Measurements from ENCODE around the gene STAB1. TPM values are rescaled to one million over a fixed set of nuclear protein-coding genes. Genes with fewer than 3 reads are reported as not detected.
A peak's percentile ranks its signal among the peaks of the same experiment; 100 is the strongest.

The STAB1 gene, protein sequence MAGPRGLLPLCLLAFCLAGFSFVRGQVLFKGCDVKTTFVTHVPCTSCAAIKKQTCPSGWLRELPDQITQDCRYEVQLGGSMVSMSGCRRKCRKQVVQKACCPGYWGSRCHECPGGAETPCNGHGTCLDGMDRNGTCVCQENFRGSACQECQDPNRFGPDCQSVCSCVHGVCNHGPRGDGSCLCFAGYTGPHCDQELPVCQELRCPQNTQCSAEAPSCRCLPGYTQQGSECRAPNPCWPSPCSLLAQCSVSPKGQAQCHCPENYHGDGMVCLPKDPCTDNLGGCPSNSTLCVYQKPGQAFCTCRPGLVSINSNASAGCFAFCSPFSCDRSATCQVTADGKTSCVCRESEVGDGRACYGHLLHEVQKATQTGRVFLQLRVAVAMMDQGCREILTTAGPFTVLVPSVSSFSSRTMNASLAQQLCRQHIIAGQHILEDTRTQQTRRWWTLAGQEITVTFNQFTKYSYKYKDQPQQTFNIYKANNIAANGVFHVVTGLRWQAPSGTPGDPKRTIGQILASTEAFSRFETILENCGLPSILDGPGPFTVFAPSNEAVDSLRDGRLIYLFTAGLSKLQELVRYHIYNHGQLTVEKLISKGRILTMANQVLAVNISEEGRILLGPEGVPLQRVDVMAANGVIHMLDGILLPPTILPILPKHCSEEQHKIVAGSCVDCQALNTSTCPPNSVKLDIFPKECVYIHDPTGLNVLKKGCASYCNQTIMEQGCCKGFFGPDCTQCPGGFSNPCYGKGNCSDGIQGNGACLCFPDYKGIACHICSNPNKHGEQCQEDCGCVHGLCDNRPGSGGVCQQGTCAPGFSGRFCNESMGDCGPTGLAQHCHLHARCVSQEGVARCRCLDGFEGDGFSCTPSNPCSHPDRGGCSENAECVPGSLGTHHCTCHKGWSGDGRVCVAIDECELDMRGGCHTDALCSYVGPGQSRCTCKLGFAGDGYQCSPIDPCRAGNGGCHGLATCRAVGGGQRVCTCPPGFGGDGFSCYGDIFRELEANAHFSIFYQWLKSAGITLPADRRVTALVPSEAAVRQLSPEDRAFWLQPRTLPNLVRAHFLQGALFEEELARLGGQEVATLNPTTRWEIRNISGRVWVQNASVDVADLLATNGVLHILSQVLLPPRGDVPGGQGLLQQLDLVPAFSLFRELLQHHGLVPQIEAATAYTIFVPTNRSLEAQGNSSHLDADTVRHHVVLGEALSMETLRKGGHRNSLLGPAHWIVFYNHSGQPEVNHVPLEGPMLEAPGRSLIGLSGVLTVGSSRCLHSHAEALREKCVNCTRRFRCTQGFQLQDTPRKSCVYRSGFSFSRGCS (N-terminal part only)
- total RNA-seq (2014; rRNA removed; shearing (Covaris generic); ENCODE audit: low replicate concordance) = not detected in 2 replicates

DNA sequence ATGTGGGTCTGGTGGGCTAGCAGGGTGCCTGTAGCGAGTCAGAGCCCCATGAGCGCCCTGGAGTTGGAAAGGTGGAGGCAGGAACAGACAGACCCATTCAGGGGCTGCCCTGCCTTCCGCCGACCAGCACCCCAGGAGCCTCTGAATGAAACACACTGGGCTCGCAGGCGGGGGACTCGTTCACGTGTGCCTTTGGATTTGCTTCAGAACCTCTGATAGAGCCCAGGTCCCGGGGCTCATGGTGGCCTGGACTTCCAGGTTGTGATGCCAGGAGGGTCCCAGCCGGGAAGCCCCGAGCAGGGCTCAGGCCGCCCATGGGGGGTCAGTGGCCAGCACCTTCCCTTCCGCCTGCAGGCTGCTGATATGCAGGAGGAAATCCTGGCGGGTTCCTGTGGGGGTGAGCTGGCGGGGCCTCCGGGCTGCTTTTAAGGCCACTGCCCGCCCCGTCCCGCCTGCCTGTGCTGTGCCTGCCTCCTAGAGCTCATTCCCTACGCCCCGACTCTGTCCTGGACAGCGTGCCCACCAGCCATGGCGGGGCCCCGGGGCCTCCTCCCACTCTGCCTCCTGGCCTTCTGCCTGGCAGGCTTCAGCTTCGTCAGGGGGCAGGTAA, at the start of gene STAB1:
Gene STAB1 (plus strand): TSS at position 453 of the 610 bp plus-strand sequence. CDS start 76 bp downstream, at position 529.
- no peaks in the 10 kb centered on the region for H3K27me3 ChIP-seq
- no peak for DNase-seq
- no peak within 1 kb of the TSS for H3K4me3 ChIP-seq
- H3K9me3 ChIP-seq = no peaks in the 10 kb centered on the region
- no peaks in the 10 kb centered on the region; the same call in 1 of the 2 replicates for H3K36me3 ChIP-seq

DNA sequence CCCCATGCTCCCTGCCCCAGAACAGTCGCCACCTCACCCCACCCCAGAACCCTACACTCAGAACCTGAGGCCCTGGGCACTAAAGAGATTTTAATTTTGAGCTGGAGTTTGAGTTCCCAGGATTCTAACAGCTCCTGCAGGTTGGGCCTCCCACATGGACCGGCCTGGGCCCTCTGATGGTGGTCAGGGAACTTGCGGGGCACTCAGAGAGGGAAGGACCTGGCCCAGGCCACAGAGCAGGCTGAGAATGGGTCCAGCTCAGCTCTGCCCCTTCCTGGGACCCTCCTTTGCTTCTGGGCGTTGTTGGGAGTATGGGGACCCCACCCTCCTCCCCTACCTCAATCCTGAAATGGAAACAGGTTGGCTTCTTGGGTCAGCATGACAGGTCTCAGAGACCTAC, 49.1 kb upstream of the STAB1 start:
- Histone ChIP-seq H3K36me3 (no peaks in the 10 kb centered on the region), H3K9me3 (no peaks in the 10 kb centered on the region), H3K4me3 (no peak overlapping the region), H3K27me3 (no peaks in the 10 kb centered on the region)
- no peak for DNase-seq

DNA sequence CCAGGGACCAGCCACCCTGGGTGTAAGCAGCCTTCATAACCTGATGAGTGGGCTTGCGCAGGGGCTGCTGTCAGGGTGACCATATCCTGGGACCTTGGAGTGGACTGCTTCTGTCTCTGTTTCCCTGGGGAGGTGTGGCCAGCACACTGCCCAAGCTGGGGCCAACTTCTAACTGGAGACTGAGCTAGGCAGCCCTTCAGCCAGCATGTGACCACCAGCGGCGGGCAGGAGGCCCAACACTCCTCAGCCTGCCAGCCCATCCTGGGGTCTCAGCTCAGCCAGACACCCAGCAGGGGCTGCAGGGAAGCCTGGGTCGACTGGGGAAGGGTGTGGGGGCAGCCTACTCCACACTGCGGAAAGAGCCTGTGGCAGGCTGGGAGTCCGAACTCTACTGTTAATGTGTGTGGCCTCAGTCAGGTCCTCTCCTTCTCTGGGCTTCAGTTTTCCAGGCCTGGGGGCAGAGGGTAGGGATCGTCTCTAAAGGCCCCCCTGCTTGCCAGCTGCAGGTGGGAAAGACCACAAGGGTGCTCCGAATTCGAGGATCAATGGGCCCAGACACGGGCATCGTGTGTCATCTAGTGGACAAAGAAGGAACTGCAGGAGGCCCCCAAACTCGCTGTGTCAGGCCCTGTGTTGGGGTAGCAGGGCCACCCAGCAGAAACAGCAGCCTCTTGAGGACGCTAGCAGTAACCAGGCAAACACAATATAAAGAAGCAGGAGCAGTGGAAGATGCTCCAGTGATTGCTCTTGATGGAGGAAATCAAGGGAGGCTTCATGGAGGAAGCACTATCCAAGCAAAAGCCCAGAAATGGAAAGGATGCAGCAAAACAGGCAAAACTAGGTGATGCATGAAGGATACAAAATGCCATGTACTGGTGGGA, 48.3 kb upstream of the STAB1 start:
- Histone ChIP-seq H3K9me3 (no peaks in the 10 kb centered on the region), H3K4me3 (no peak overlapping the region), H3K27me3 (no peaks in the 10 kb centered on the region), H3K36me3 (no peaks in the 10 kb centered on the region)
- peak; percentile 28 for DNase-seq

DNA sequence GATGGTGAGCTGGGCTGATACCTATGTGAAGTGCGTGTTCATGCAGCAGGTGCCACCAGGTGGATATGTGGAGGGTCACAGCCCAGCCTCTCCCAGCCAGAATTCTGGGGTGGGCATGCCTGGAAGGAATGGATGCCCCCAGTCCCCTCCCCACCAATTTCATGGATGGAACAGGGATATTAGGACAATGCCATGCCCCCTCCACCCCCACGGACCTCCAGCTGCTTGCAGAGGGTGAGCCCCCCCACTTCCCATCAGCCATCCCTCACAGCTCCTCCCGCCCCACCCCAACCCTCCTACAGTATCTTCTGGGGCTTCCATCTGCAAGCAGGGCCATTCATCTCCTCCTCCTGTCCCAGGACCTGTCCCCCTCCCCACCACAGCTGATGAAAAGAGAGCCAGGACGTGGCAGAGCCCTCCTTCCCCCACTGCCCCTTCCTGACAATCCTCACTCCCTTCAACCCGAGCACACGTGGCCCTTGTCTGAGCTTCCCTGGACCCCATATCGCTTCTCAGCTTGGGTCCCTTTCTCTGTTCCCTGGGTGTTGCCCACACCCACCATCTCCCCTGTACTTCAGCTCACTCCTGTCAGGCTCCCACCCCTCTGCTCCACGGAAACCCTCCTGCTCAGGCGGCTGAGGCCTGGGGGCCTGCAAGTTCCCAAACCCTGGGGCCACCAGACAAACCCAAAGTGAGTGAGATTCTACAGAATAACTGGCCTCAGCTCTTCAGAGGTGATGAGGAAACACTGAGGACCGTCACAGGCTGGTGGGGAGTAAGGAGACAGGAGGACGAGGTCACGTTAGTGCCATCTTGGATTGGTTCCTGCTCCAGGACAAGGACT, 47.4 kb upstream of the STAB1 start:
- H3K9me3 ChIP-seq = no peaks in the 10 kb centered on the region
- H3K4me3 ChIP-seq = no peak overlapping the region
- H3K36me3 ChIP-seq = no peaks in the 10 kb centered on the region
- no peak for DNase-seq
- no peaks in the 10 kb centered on the region for H3K27me3 ChIP-seq

DNA sequence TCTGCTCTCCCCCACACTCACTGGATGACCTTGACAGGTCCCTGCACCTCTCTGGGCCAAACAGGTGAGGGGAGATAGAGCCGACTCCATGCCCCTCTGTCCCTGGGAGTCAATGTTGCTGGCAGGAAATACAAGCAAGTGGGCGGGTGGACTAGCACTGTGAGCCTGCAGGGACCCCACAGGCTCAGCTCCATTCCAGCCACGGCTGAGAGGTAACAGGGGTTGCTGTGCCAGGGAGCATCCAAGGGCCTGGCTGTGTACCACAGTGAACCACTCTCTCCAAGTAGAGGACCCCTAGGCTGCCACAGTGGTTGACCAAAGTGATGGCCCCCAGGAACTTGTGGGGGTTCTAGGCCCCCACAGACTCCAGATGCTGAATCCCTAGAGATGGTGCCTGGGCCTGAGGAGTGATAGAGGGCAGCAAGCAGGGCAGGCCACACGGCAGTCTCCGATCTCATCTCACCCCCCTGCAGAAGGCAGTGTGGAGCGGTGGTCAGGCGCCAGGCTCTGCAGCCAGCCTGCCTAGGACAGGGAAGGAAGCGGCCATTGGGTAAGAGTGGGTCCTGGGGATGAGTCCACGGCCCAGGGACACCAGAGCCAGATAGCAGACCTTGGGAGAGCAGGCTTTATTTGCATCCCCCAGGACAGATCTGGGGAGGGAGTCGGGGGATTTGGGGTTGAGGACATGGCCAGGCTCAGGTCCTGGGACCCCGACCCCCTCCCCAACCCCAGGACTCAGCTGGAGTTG, 44.5 kb upstream of the STAB1 start:
- no peaks in the 10 kb centered on the region for H3K27me3 ChIP-seq
- H3K9me3 ChIP-seq = no peaks in the 10 kb centered on the region
- no peaks in the 10 kb centered on the region for H3K36me3 ChIP-seq
- DNase-seq = no peak
- H3K4me3 ChIP-seq = no peak overlapping the region

DNA sequence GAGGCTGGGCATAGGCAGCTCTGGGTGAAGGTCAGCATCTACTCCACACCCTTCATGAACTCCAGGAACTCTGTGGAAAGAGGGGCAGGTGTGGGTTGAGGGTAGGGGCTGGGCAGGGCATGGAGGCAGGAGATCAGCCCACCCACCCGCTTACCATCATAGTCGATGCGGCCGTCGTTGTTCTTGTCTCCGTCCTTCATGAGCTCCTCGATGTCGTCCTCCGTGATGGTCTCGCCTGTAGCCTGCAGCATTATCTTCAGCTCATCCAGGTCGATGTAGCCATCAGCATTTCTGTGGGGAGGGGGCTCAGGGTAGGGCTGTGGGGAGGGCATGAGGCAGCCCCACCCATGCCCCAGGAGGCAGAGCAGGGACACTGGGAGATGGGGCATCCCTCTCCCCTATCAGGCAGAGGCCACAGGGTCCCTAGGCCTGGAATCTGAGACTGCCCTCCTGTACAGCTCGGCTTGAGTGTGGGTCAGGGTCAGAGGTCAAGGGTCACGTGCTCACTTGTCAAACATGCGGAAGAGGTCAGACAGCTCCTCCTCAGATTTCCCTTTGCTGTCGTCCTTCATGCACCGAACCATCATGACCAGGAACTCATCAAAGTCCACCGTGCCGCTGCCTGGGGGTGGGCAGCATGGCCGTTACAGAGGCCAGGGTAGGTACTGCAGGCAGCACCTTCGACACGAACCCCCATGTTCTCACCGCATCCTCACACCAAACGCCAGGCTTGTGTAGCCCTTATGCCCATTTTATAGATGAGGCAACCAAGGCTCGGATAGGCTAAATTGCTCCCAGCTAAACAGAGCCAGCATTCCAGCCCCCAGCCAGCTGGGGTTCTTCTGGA, 43.7 kb upstream of the STAB1 start:
- DNase-seq = no peak
- H3K27me3 ChIP-seq = no peaks in the 10 kb centered on the region
- H3K4me3 ChIP-seq = no peak overlapping the region
- H3K36me3 ChIP-seq = no peaks in the 10 kb centered on the region
- H3K9me3 ChIP-seq = no peaks in the 10 kb centered on the region

DNA sequence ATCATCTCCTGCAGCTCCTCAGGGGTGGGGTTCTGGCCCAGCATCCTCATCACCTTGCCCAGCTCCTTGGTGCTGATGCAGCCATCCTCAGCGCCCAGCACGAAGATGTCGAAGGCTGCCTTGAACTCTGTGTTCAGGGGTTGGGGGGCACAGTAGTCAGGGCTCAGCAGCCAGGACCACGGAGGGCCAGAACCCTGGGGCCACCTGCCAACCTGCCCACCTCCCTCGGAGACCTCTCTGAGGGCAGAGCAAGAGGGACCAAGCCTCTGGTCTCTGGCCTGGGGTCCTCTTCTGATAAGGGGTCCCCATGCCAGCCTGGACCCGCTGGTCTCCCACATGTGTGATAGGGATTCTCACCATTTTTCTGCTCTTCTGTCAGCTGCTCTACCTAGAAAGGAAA, 43.0 kb upstream of the STAB1 start:
- no peaks in the 10 kb centered on the region for H3K27me3 ChIP-seq
- no peak overlapping the region for H3K4me3 ChIP-seq
- no peaks in the 10 kb centered on the region for H3K9me3 ChIP-seq
- no peak for DNase-seq
- H3K36me3 ChIP-seq = no peaks in the 10 kb centered on the region

DNA sequence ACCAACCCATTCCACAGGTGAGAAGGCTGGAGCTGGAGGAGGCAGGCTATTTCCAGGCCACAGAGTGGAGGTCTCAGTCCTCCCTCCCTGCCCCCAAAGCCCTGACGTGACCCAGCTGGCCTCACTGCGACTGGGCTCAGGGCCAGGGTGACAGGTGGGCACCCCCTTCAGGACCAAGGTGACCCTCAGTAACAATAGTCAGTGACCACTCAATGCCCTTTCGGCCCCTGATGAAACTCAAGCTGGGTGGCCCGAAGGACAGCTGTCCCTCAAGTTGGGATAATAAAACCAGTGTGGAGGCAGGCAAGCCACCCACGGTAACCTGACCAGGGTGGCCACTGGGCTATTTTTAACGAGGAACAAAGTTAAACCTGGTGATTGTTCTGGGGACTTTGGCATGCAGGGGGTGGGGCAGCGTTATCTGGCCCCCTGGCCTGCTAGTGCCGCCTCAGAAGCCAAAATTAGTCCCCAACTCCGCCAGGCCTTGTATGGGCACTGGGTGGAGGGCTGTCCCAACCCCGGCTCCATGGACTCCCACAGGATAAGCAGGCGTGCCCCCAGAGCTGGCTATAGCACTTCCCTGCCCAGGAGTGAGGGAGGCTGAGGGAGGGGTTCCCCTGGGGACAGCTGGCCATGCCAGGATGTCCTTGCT, 42.4 kb upstream of the STAB1 start:
- no peaks in the 10 kb centered on the region for H3K27me3 ChIP-seq
- H3K9me3 ChIP-seq = no peaks in the 10 kb centered on the region
- no peak overlapping the region for H3K4me3 ChIP-seq
- no peak for DNase-seq
- no peaks in the 10 kb centered on the region for H3K36me3 ChIP-seq

DNA sequence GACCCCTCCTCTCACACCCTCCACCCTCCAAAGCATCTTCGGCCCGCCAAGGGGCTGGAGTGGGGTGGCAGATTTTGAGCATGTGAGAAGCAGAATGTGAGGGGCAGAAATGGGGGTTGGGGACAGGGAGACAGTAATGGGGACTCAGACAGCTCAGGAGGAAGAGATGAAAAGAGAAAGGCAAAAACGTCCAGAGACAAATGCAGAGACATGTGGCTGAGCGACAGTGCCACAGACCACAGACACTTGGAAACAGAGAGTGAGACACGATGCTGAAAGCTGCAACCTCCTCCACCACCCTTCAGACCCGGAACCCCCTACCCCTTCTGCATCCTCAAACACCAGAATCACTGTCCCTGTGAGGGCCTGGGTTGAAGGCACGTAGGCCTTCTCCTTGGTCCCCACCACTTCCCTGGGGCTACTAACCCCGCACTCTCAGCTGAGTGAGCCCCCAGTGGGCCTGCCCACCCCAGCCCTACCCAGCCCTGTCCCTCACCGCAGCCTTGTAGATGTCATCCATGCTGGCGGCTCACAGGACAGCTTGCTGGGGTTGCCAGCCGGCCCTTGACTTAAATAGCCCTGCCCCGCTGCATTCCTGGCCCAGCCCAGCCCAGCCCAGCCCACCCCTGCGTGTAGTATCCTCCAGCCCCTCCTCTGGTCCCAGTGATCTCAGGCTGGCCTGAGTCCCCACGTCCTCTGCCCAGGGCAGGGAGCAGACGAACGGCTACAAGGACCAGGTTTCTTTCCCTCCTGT, 41.5 kb upstream of the STAB1 start, which contains the start of gene TNNC1:
Gene TNNC1 (minus strand): TSS at position 546 of the 754 bp plus-strand sequence. CDS start 26 bp downstream, at position 520.
- Histone ChIP-seq H3K27me3 (no peaks in the 10 kb centered on the region), H3K36me3 (0 out of 2 replicates have a peak, but pooled peaks cover 4% of the 10 kb centered on the region), H3K4me3 (peak within 1 kb of the TSS; percentile 80), H3K9me3 (no peaks in the 10 kb centered on the region)
- no peak for DNase-seq

DNA sequence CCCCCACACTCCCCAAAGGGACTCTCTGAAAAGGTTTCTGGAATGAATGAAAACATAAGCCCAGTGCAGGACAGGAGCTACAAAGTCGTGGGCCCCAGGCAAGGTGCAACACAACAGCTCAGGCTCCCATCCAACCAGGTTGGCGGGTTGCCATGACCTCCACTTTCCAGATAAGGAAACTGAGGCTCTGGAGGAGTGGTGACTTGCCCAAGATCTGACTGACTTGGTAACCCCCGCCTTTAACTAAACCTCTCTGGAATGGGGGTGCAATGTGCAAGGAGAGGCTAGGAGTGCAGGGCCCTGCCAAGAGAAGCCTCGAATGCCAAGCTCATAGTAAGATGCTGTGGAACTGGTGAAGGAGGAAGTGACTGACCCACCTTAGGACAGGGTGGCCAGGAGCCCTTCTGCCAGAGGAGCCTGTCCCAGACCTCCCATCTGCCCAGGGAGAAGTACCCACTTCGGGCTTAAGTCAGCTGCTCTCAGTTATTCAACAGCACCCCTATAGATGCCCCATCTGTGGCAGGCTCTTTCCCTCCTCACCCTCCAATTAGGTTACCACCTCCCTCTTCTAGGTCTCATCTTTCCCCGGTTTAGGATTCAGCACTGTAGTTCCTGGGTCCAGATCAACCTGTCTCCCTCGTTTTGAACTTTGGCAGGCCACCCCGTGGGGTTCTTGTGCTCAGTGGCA, 40.7 kb upstream of the STAB1 start:
- H3K36me3 ChIP-seq = 0 out of 2 replicates have a peak, but pooled peaks cover 4% of the 10 kb centered on the region
- H3K9me3 ChIP-seq = no peaks in the 10 kb centered on the region
- H3K27me3 ChIP-seq = no peaks in the 10 kb centered on the region
- DNase-seq = no peak
- H3K4me3 ChIP-seq = no peak overlapping the region; the same call in 1 of the 2 replicates

DNA sequence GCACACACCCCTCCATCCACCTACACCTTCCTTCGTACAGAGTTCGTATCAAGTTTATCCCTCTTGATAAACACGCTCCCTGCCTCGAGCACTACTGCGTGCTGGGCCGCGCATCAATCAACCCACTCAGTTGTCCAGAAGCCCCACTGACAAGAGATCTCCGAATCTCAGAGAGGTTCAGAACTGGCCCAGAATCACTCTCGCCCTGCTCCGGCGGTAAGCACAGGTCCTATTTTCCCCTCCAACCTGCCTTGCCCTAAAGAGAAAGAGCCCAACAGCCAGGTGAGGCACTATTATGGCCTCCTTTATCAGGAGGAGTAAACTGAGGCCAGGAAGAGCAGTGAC, 40.2 kb upstream of the STAB1 start:
- no peaks in the 10 kb centered on the region for H3K27me3 ChIP-seq
- DNase-seq = no peak
- 0 out of 2 replicates have a peak, but pooled peaks cover 4% of the 10 kb centered on the region for H3K36me3 ChIP-seq
- H3K9me3 ChIP-seq = no peaks in the 10 kb centered on the region
- peak overlapping the region; percentile 80 for H3K4me3 ChIP-seq
